H1 (cell line): ENCODE measurements around the gene GRIK4. TPM values are rescaled to one million over a fixed set of nuclear protein-coding genes. Genes with fewer than 3 reads are reported as not detected.

Source experiments
- CTCF ChIA-PET: fragments of 300-600 bp; sonication (Branson Sonifier 250); formaldehyde crosslinking; loops from one replicate; lab custom pipeline; 2021; ENCODE audit not compliant: partially characterized antibody; lab: Charles Lee
- POLR2A ChIA-PET: fragments of 300-600 bp; sonication (Branson Sonifier 250); formaldehyde crosslinking; loops from one replicate; lab custom pipeline; 2021; ENCODE audit warnings: inconsistent platforms; ENCODE audit not compliant: partially characterized antibody; lab: Charles Lee
- DNase-seq, 2 experiments: peaks; one replicate each; pipeline versions ENCODE4 v3.0.0 to v3.0.0-alpha.2; 2010 to 2022; ENCODE audit warnings: low spot score in 2 of 2, low read depth in 1 of 2, mixed read lengths in 1 of 2
- FAIRE-seq: peaks from 2 replicates; lab custom pipeline; 2011; peaks lifted over from hg19 to GRCh38; lab: Jason Lieb, UNC
- H2AFZ ChIP-seq: 2 replicates; pipeline ENCODE4 v1.8.1; 2012; ENCODE audit warnings: low read length, inconsistent platforms
- H2AK5ac ChIP-seq: 2 replicates; pipeline ENCODE4 v1.6.1; 2013; ENCODE audit warnings: low read depth, low read length
- H2BK120ac ChIP-seq: replicated peaks from 2 replicates; pipeline ENCODE3; 2013; ENCODE audit warnings: low read depth, low read length, inconsistent platforms
- H2BK12ac ChIP-seq: 2 replicates; pipeline ENCODE4 v1.6.1; 2013; ENCODE audit warnings: low read depth, low read length
- H2BK15ac ChIP-seq: 2 replicates; pipeline ENCODE4 v1.6.1; 2013; ENCODE audit warnings: low read length
- H2BK20ac ChIP-seq: 2 replicates; pipeline ENCODE4 v1.6.1; 2013; ENCODE audit warnings: low read length
- H2BK5ac ChIP-seq: 2 replicates; pipeline ENCODE4 v1.6.1; 2013; ENCODE audit warnings: low read depth, low read length
- H3K14ac ChIP-seq: 2 replicates; pipeline ENCODE4 v1.6.1; 2013; ENCODE audit warnings: inconsistent platforms; ENCODE audit not compliant: insufficient read length
- H3K18ac ChIP-seq: 2 replicates; pipeline ENCODE4 v1.6.1; 2013; ENCODE audit warnings: low read length; ENCODE audit errors: extremely low read depth
- H3K23ac ChIP-seq: 2 replicates; pipeline ENCODE4 v1.6.1; 2013; ENCODE audit warnings: inconsistent platforms; ENCODE audit not compliant: insufficient read length
- H3K23me2 ChIP-seq: 2 replicates; pipeline ENCODE4 v1.6.1; 2013; ENCODE audit warnings: low read depth, low read length
- H3K27ac ChIP-seq: 2 replicates; pipeline ENCODE4 v1.6.1; 2011; ENCODE audit warnings: low read depth, low read length, inconsistent platforms
- H3K27me3 ChIP-seq, 4 experiments: replicated peaks in 1 of 4; 1 replicate in 1 of 4; 2 replicates in 3 of 4; pipeline versions ENCODE4 v1.6.1 to v1.8.1; 2011 to 2013; ENCODE audit warnings: low read length in 3 of 4, mild to moderate bottlenecking in 3 of 4, inconsistent platforms in 2 of 4, mixed read lengths in 2 of 4, moderate library complexity in 1 of 4; ENCODE audit not compliant: control insufficient read depth in 3 of 4, insufficient read depth in 3 of 4; ENCODE audit errors: extremely low read depth in 1 of 4
- H3K36me3 ChIP-seq, 4 experiments: 2 replicates each; pipeline versions ENCODE4 v1.6.1 to v1.8.1; 2011 to 2013; ENCODE audit warnings: mild to moderate bottlenecking in 4 of 4, low read length in 3 of 4, moderate library complexity in 2 of 4, control low read depth in 1 of 4, inconsistent platforms in 1 of 4; ENCODE audit not compliant: insufficient read depth in 4 of 4, control insufficient read depth in 2 of 4
- H3K4ac ChIP-seq: replicated peaks from 2 replicates; pipeline ENCODE3; 2013; ENCODE audit warnings: low read length, low read depth, mixed read lengths, inconsistent platforms; ENCODE audit not compliant: insufficient read length
- H3K4me1 ChIP-seq, 4 experiments: replicated peaks in 1 of 4; 1 replicate in 1 of 4; 2 replicates in 3 of 4; pipeline versions ENCODE4 v1.6.1 to v1.8.1; 2011 to 2013; ENCODE audit warnings: low read length in 3 of 4, inconsistent platforms in 2 of 4, mixed read lengths in 1 of 4; ENCODE audit not compliant: insufficient read depth in 4 of 4, control insufficient read depth in 3 of 4
- H3K4me2 ChIP-seq, 2 experiments: 2 replicates each; pipeline versions ENCODE4 v1.6.1 to v1.8.1; 2011 to 2013; ENCODE audit warnings: low read depth in 2 of 2, low read length in 2 of 2, control low read depth in 1 of 2, inconsistent platforms in 1 of 2, mild to moderate bottlenecking in 1 of 2; ENCODE audit not compliant: insufficient read depth in 1 of 2
- H3K4me3 ChIP-seq, 4 experiments: fragments of 200-600, 300-600 bp in 1 of 4; sonication (generic), shearing (Covaris generic), sonication (Bioruptor Twin) in 1 of 4; 2 replicates each; pipeline versions ENCODE4 v1.5.1 to v1.8.1; 2011 to 2016; ENCODE audit warnings: low read length in 4 of 4, low read depth in 3 of 4, control low read depth in 2 of 4, inconsistent platforms in 2 of 4, mild to moderate bottlenecking in 2 of 4, mixed read lengths in 1 of 4, moderate library complexity in 1 of 4; ENCODE audit not compliant: insufficient read depth in 2 of 4; ENCODE audit errors: extremely low read depth in 1 of 4
- H3K56ac ChIP-seq: replicated peaks from 2 replicates; pipeline ENCODE3; 2013; ENCODE audit warnings: low read depth, mild to moderate bottlenecking, mixed read lengths, low read length, inconsistent platforms; ENCODE audit not compliant: insufficient read length
- H3K79me1 ChIP-seq: 2 replicates; pipeline ENCODE4 v1.6.1; 2013; ENCODE audit warnings: low read depth, low read length, control low read depth
- H3K79me2 ChIP-seq, 2 experiments: 2 replicates each; pipeline versions ENCODE4 v1.6.1 to v1.8.1; 2012 to 2013; ENCODE audit warnings: low read length in 2 of 2, mild to moderate bottlenecking in 2 of 2, inconsistent platforms in 1 of 2; ENCODE audit not compliant: insufficient read depth in 2 of 2, control insufficient read depth in 1 of 2
- H3K9ac ChIP-seq, 4 experiments: replicated peaks in 1 of 4; 1 replicate in 1 of 4; 2 replicates in 3 of 4; pipeline versions ENCODE4 v1.6.1 to v1.8.1; 2011 to 2013; ENCODE audit warnings: low read depth in 3 of 4, low read length in 3 of 4, control low read depth in 2 of 4, mild to moderate bottlenecking in 2 of 4, moderate library complexity in 2 of 4, inconsistent platforms in 1 of 4; ENCODE audit errors: extremely low read depth in 1 of 4
- H3K9me3 ChIP-seq, 2 experiments: 2 replicates each; pipeline versions ENCODE4 v1.6.1 to v1.8.1; 2012 to 2013; ENCODE audit warnings: mild to moderate bottlenecking in 2 of 2, moderate library complexity in 2 of 2, control low read depth in 1 of 2, inconsistent platforms in 1 of 2, low read depth in 1 of 2, low read length in 1 of 2, mixed read lengths in 1 of 2; ENCODE audit not compliant: insufficient read depth in 2 of 2
- H4K20me1 ChIP-seq, 2 experiments: replicated peaks in 1 of 2; 2 replicates each; pipeline versions ENCODE3 to v1.8.1; 2011 to 2013; ENCODE audit warnings: inconsistent platforms in 2 of 2, low read length in 2 of 2, mild to moderate bottlenecking in 1 of 2; ENCODE audit not compliant: insufficient read depth in 2 of 2, control insufficient read depth in 1 of 2
- H4K5ac ChIP-seq: 2 replicates; pipeline ENCODE4 v1.6.1; 2013; ENCODE audit warnings: low read length, low read depth, mixed read lengths, inconsistent platforms; ENCODE audit not compliant: insufficient read length
- H4K8ac ChIP-seq: 2 replicates; pipeline ENCODE4 v1.8.0; 2013; ENCODE audit warnings: mild to moderate bottlenecking, moderate library complexity, low read length, inconsistent platforms; ENCODE audit not compliant: insufficient read depth; ENCODE audit errors: extremely low read depth
- H4K91ac ChIP-seq: replicated peaks from 2 replicates; pipeline ENCODE3; 2013; ENCODE audit warnings: low read length, mixed read lengths, inconsistent platforms; ENCODE audit not compliant: insufficient read length
- ATF2 ChIP-seq: IDR thresholded peaks from 2 replicates; pipeline ENCODE4 v1.6.1; 2012; ENCODE audit warnings: low read length, inconsistent platforms
- SP1 ChIP-seq: IDR thresholded peaks from 2 replicates; pipeline ENCODE4 v1.6.1; 2011; ENCODE audit warnings: low read depth, low read length
- WGBS, 2 experiments: shearing (Covaris generic) in 1 of 2; methylation state at CpG; one replicate each; pipeline versions ENCODE4 v1.1.6 to v1.1.7; 2013 to 2015; ENCODE audit warnings: low lambda C conversion rate in 2 of 2, mixed read lengths in 2 of 2, inconsistent platforms in 1 of 2, low coverage in 1 of 2, missing lambda C conversion rate in 1 of 2; ENCODE audit not compliant: insufficient replicate concordance in 2 of 2, insufficient coverage in 1 of 2, insufficient read length in 1 of 2; ENCODE audit errors: extremely low coverage in 1 of 2, missing lambda C conversion rate in 1 of 2; 5-methylcytosine and 5-hydroxymethylcytosine counted together
- polyA plus RNA-seq, 7 experiments: library from polyadenylated mRNA; depleted of rRNA in 3 of 7; stranded (reverse) in 5 of 7; unstranded in 2 of 7; fragments of >200 nt in 5 of 7; fragments of 200-250 nt in 2 of 7; gene quantifications; 1 replicate in 5 of 7; 2 replicates in 1 of 7; 4 replicates in 1 of 7; pipeline versions ENCODE4 v1.2.1 to v1.2.3, GENCODE V29; 2011 to 2013; ENCODE audit warnings: missing spikeins in 2 of 7, mixed read lengths in 2 of 7
- total RNA-seq: library from RNA; stranded (reverse); fragmentation: NEBNext Ultra II Directional; extraction: Animal tissue kit (Norgen Biotek cat#: 25700); gene quantifications from 2 replicates; pipeline ENCODE4 v1.2.1, GENCODE V29; 2021

Gene GRIK4
- total and polyA plus RNA-seq, 2 of the 8 experiments (the other 6 are each of a cell fraction or from before 2014, with no cell fraction given), result 1.2 to 2.9 TPM

GRCh38 chr11:120484722-120485121 is 26.8 kb upstream of the GRIK4 start:
- Histone ChIP-seq H2AFZ (no peak overlapping the region), H4K5ac (no peak overlapping the region), H3K9me3 (no peaks in the 10 kb centered on the region), H4K8ac (no peak overlapping the region), H2BK20ac (no peak overlapping the region), H3K79me1 (no peaks in the 10 kb centered on the region), H3K23ac (no peak overlapping the region), H4K91ac (no peak overlapping the region), H2AK5ac (no peak overlapping the region), H2BK120ac (no peak overlapping the region), H3K36me3 (peaks cover 3 to 27% (median 16%) of the 10 kb centered on the region in 4 experiments; a peak in 6 of 8 replicates), H4K20me1 (no peaks in the 10 kb centered on the region), H3K14ac (no peak overlapping the region), H2BK5ac (no peak overlapping the region), H2BK12ac (no peak overlapping the region), H3K27ac (no peak overlapping the region), H3K4me2 (no peak overlapping the region), H3K4ac (no peak overlapping the region), H3K4me3 (no peak overlapping the region), H3K79me2 (no peaks in the 10 kb centered on the region), H3K56ac (no peak overlapping the region), H3K27me3 (no peaks in the 10 kb centered on the region), H3K9ac (no peak overlapping the region), H3K4me1 (peaks cover 0 to 2% (median 0%) of the 10 kb centered on the region in 4 experiments; a peak in 1 of 7 replicates), H3K18ac (no peak overlapping the region), H2BK15ac (no peak overlapping the region), H3K23me2 (no peaks in the 10 kb centered on the region)
- WGBS, 2 experiments, result 62% methylated on average over 3 of the region's 3 CpGs; no CpG with 5 or more reads in 1 of the 2 experiments
- FAIRE-seq (no peak), DNase-seq (no peak)
- POLR2A ChIA-PET, result interaction anchor here (1.6 kb wide), 1 partner anchor 10 kb away, joined by 3 read pairs; no protein-coding TSS in a partner anchor
- no peak for TF ChIP-seq ATF2
- TF ChIP-seq SP1, result no peak
- CTCF ChIA-PET, result interaction anchor here (0.7 kb wide), 1 partner anchor 11 kb away, joined by 3 read pairs; no protein-coding TSS in a partner anchor
